Astrocyte (in vitro differentiated cells and primary cell): ENCODE data around the gene NFAT5. TPM values are rescaled to one million over a fixed set of nuclear protein-coding genes. Genes with fewer than 3 reads are reported as not detected.
A peak's percentile ranks its signal among the peaks of the same experiment; 100 is the strongest.

Experiments used
- DNase-seq: peaks from one replicate; pipeline ENCODE4 v3.0.0-alpha.2; 2010; ENCODE audit warnings: low read depth
- FAIRE-seq: peaks from 2 replicates; lab custom pipeline; 2011; peaks lifted over from hg19 to GRCh38; lab: Jason Lieb, UNC
- H2AFZ ChIP-seq: 2 replicates; pipeline ENCODE4 v1.6.0; 2012; ENCODE audit warnings: low read depth, low read length, inconsistent platforms
- H3K27ac ChIP-seq: 2 replicates; pipeline ENCODE4 v1.5.1; 2011; ENCODE audit warnings: low read depth, low read length, inconsistent platforms
- H3K27me3 ChIP-seq: 2 replicates; pipeline ENCODE4 v1.6.0; 2011; ENCODE audit warnings: low read length, inconsistent platforms; ENCODE audit not compliant: insufficient read depth
- H3K36me3 ChIP-seq: 2 replicates; pipeline ENCODE4 v1.5.1; 2011; ENCODE audit warnings: low read length, inconsistent platforms; ENCODE audit not compliant: insufficient read depth
- H3K4me1 ChIP-seq: 2 replicates; pipeline ENCODE4 v1.5.1; 2011; ENCODE audit warnings: low read length, inconsistent platforms; ENCODE audit not compliant: insufficient read depth
- H3K4me2 ChIP-seq: 2 replicates; pipeline ENCODE4 v1.6.0; 2012; ENCODE audit warnings: low read length, inconsistent platforms
- H3K4me3 ChIP-seq: 2 replicates; pipeline ENCODE4 v1.5.1; 2011; ENCODE audit warnings: low read depth, mild to moderate bottlenecking, low read length, inconsistent platforms; ENCODE audit not compliant: insufficient read depth
- H3K79me2 ChIP-seq: 2 replicates; pipeline ENCODE4 v1.6.0; 2012; ENCODE audit warnings: mild to moderate bottlenecking, low read length, inconsistent platforms; ENCODE audit not compliant: insufficient read depth
- H3K9ac ChIP-seq: 2 replicates; pipeline ENCODE4 v1.6.0; 2012; ENCODE audit warnings: mild to moderate bottlenecking, low read length, inconsistent platforms
- H3K9me3 ChIP-seq: 2 replicates; pipeline ENCODE4 v1.5.1; 2012; ENCODE audit warnings: low read depth, mild to moderate bottlenecking, low read length, inconsistent platforms; ENCODE audit not compliant: insufficient read depth
- H4K20me1 ChIP-seq: 2 replicates; pipeline ENCODE4 v1.6.0; 2012; ENCODE audit warnings: low read length, inconsistent platforms; ENCODE audit not compliant: insufficient read depth
- H3K27ac Mint-ChIP-seq: one replicate; pipeline ENCODE4 v1.8.0; 2021; ENCODE audit warnings: mild to moderate bottlenecking, mixed read lengths; ENCODE audit not compliant: unreplicated experiment
- H3K27me3 Mint-ChIP-seq: one replicate; pipeline ENCODE4 v1.8.0; 2021; ENCODE audit warnings: low read depth, mixed read lengths; ENCODE audit not compliant: unreplicated experiment
- H3K36me3 Mint-ChIP-seq: one replicate; pipeline ENCODE4 v1.8.0; 2021; ENCODE audit warnings: low read depth, mixed read lengths; ENCODE audit not compliant: unreplicated experiment
- H3K4me1 Mint-ChIP-seq: one replicate; pipeline ENCODE4 v1.8.0; 2021; ENCODE audit warnings: low read depth, mixed read lengths; ENCODE audit not compliant: unreplicated experiment
- H3K4me3 Mint-ChIP-seq: one replicate; pipeline ENCODE4 v1.8.0; 2021; ENCODE audit warnings: mild to moderate bottlenecking, moderate library complexity, mixed read lengths; ENCODE audit not compliant: unreplicated experiment
- H3K9me3 Mint-ChIP-seq: one replicate; pipeline ENCODE4 v1.8.0; 2021; ENCODE audit warnings: mild to moderate bottlenecking, mixed read lengths; ENCODE audit not compliant: unreplicated experiment
- CTCF ChIP-seq: IDR thresholded peaks from 2 replicates; pipeline ENCODE4 v1.5.1; 2011; ENCODE audit warnings: low read depth, mild to moderate bottlenecking, inconsistent platforms, low read length, moderate library complexity; ENCODE audit not compliant: insufficient read depth
- EZH2 ChIP-seq: IDR thresholded peaks from 2 replicates; pipeline ENCODE4 v1.6.1; 2012; ENCODE audit warnings: mild to moderate bottlenecking, low read length, inconsistent platforms; ENCODE audit not compliant: insufficient read depth
- total RNA-seq: library from RNA; stranded (reverse); gene quantifications from 2 replicates; pipeline ENCODE4 v1.2.1, GENCODE V29; 2021

The NFAT5 gene
- total RNA-seq, 1 donor from 2014 or later: 96.2 TPM

- Histone ChIP-seq H3K9ac (no peak overlapping the region), H3K4me2 (no peak overlapping the region), H3K27ac (no peak overlapping the region), H3K36me3 (no peaks in the 10 kb centered on the region), H3K4me3 (no peak overlapping the region), H3K4me1 (no peaks in the 10 kb centered on the region), H3K79me2 (peaks cover 90% of the 10 kb centered on the region), H3K9me3 (no peaks in the 10 kb centered on the region), H4K20me1 (peaks cover 73% of the 10 kb centered on the region), H3K27me3 (no peaks in the 10 kb centered on the region), H2AFZ (no peak overlapping the region)
- Mint-ChIP-seq H3K4me1 (peaks cover 38% of the 10 kb centered on the region), H3K27ac (no peak overlapping the region), H3K4me3 (no peak overlapping the region), H3K27me3 (no peaks in the 10 kb centered on the region), H3K36me3 (peaks cover 16% of the 10 kb centered on the region), H3K9me3 (no peaks in the 10 kb centered on the region)
- no peak for TF ChIP-seq EZH2
- TF ChIP-seq CTCF: no peak
- FAIRE-seq (no peak), DNase-seq (peak; percentile 29)
Measured at GRCh38 chr16:69613378-69614154, 47.8 kb downstream of the NFAT5 start.

GRCh38 chr16:69615528-69615927 is 49.8 kb downstream of the NFAT5 start:
- Mint-ChIP-seq H3K27me3 (no peaks in the 10 kb centered on the region), H3K36me3 (peaks cover 11% of the 10 kb centered on the region), H3K4me3 (no peak overlapping the region), H3K27ac (no peak overlapping the region), H3K9me3 (no peaks in the 10 kb centered on the region), H3K4me1 (peaks cover 50% of the 10 kb centered on the region)
- Histone ChIP-seq H2AFZ (no peak overlapping the region), H3K4me2 (no peak overlapping the region), H3K4me1 (no peaks in the 10 kb centered on the region), H3K27ac (no peak overlapping the region), H3K9me3 (no peaks in the 10 kb centered on the region), H4K20me1 (peaks cover 77% of the 10 kb centered on the region), H3K4me3 (no peak overlapping the region), H3K79me2 (peaks cover 93% of the 10 kb centered on the region), H3K9ac (no peak overlapping the region), H3K27me3 (no peaks in the 10 kb centered on the region), H3K36me3 (no peaks in the 10 kb centered on the region)
- FAIRE-seq (no peak), DNase-seq (no peak)
- no peak for TF ChIP-seq EZH2
- no peak for TF ChIP-seq CTCF

- Histone ChIP-seq H3K36me3 (no peaks in the 10 kb centered on the region), H2AFZ (no peak overlapping the region), H4K20me1 (peaks cover 75% of the 10 kb centered on the region), H3K9ac (no peak overlapping the region), H3K27ac (no peak overlapping the region), H3K4me3 (no peak overlapping the region), H3K4me2 (no peak overlapping the region), H3K9me3 (no peaks in the 10 kb centered on the region), H3K4me1 (no peaks in the 10 kb centered on the region), H3K27me3 (no peaks in the 10 kb centered on the region), H3K79me2 (peaks cover 93% of the 10 kb centered on the region)
- Mint-ChIP-seq H3K27ac (no peak overlapping the region), H3K36me3 (peaks cover 11% of the 10 kb centered on the region), H3K4me3 (no peak overlapping the region), H3K27me3 (no peaks in the 10 kb centered on the region), H3K4me1 (peaks cover 47% of the 10 kb centered on the region), H3K9me3 (no peaks in the 10 kb centered on the region)
- TF ChIP-seq EZH2 (no peak), CTCF (no peak)
- FAIRE-seq: no peak
- DNase-seq: no peak
Measured at GRCh38 chr16:69616082-69616481, 50.3 kb downstream of the NFAT5 start.
